ENCODE results near the gene PLAAT4.

GRCh38 chr11:63488789-63489188 is 47.8 kb upstream of the PLAAT4 start:
- no peak for TF ChIP-seq TAF1 (IDR thresholded peaks at IDR 0.05; ENCODE audit: borderline replicate concordance, insufficient read depth, low read length)
- TF ChIP-seq REST (IDR thresholded peaks at IDR 0.05; ENCODE audit: insufficient read depth in 1 of 2, low read depth in 2 of 2, low read length in 2 of 2): no peak
- TF ChIP-seq POLR2AphosphoS5 (IDR thresholded peaks at IDR 0.05; ENCODE audit: low read depth, low read length): no peak
- no peak for TF ChIP-seq FOXP2 (optimal IDR thresholded peaks at IDR 0.05; ENCODE audit: borderline replicate concordance, extremely low read depth, extremely low read length, insufficient read depth)
- no peak for TF ChIP-seq SIN3A (IDR thresholded peaks at IDR 0.05; ENCODE audit: borderline replicate concordance, insufficient read depth, low read length)

Measured in PFSK-1 (cell line).